K562 (cell line): Measurements from ENCODE around the gene CRTC3.

Experiments
- BRD4 ChIP-seq: fragments of 200-600 bp; sonication (generic); IDR thresholded peaks from 2 replicates; pipeline ENCODE4 v1.6.1; 2017; ENCODE audit warnings: inconsistent platforms
- FOXO4 ChIP-seq: fragments of 450-650 bp; formaldehyde crosslinking; IDR thresholded peaks from 2 replicates; pipeline ENCODE4 v1.4.0; 2020; ENCODE audit warnings: mild to moderate bottlenecking, moderate library complexity
- JUN ChIP-seq, 2 experiments: sonication (generic) in 1 of 2; formaldehyde crosslinking in 1 of 2; IDR thresholded peaks; 2 replicates each; pipeline versions ENCODE4 v1.6.1 to v1.8.0; 2012 to 2022; ENCODE audit warnings: borderline replicate concordance in 2 of 2, mild to moderate bottlenecking in 2 of 2, improper control_type of control experiment in 1 of 2, low read depth in 1 of 2, low read length in 1 of 2, missing genetic modification reagents in 1 of 2
- MAFK ChIP-seq: IDR thresholded peaks from 2 replicates; pipeline ENCODE4 v1.6.1; 2011; ENCODE audit warnings: low read length, improper control_type of control experiment
- POLR2A ChIP-seq: fragments of 450-650 bp; conservative IDR thresholded peaks from 2 replicates; pipeline ENCODE4 v1.6.1; 2016
- POLR2AphosphoS5 ChIP-seq: IDR thresholded peaks from 2 replicates; pipeline ENCODE4 v1.6.1; 2011; ENCODE audit warnings: mild to moderate bottlenecking, low read depth, low read length, moderate library complexity; ENCODE audit not compliant: control insufficient read depth, insufficient read depth
- POLR2B ChIP-seq: fragments of 450-650 bp; IDR thresholded peaks from 2 replicates; pipeline ENCODE4 v1.6.1; 2018; ENCODE audit warnings: low read depth; ENCODE audit not compliant: partially characterized antibody
- TF ChIP-seq, protein P1 (sequence below), 2 experiments: fragments of 450-650 bp; formaldehyde crosslinking in 1 of 2; IDR thresholded peaks; 2 replicates each; pipeline versions ENCODE4 v1.4.0 to v1.6.1; 2014 to 2020; ENCODE audit warnings: mild to moderate bottlenecking in 2 of 2, borderline replicate concordance in 1 of 2, low read depth in 1 of 2

GRCh38 chr15:90667073-90667754 is 137.5 kb downstream of the CRTC3 start:
- TF ChIP-seq MAFK, result no peak
- no peak for TF ChIP-seq POLR2AphosphoS5
- no peak for TF ChIP-seq FOXO4 (CRISPR knock-in tag)
- no peak for TF ChIP-seq JUN (IDR thresholded peaks at IDR 0.05; ENCODE audit: borderline replicate concordance, low read depth, low read length)
- no peak for TF ChIP-seq JUN (CRISPR knock-in tag; IDR thresholded peaks at IDR 0.05; ENCODE audit: borderline replicate concordance)
- no peak for TF ChIP-seq BRD4
- no peak for TF ChIP-seq POLR2A
- TF ChIP-seq, protein P1, sequence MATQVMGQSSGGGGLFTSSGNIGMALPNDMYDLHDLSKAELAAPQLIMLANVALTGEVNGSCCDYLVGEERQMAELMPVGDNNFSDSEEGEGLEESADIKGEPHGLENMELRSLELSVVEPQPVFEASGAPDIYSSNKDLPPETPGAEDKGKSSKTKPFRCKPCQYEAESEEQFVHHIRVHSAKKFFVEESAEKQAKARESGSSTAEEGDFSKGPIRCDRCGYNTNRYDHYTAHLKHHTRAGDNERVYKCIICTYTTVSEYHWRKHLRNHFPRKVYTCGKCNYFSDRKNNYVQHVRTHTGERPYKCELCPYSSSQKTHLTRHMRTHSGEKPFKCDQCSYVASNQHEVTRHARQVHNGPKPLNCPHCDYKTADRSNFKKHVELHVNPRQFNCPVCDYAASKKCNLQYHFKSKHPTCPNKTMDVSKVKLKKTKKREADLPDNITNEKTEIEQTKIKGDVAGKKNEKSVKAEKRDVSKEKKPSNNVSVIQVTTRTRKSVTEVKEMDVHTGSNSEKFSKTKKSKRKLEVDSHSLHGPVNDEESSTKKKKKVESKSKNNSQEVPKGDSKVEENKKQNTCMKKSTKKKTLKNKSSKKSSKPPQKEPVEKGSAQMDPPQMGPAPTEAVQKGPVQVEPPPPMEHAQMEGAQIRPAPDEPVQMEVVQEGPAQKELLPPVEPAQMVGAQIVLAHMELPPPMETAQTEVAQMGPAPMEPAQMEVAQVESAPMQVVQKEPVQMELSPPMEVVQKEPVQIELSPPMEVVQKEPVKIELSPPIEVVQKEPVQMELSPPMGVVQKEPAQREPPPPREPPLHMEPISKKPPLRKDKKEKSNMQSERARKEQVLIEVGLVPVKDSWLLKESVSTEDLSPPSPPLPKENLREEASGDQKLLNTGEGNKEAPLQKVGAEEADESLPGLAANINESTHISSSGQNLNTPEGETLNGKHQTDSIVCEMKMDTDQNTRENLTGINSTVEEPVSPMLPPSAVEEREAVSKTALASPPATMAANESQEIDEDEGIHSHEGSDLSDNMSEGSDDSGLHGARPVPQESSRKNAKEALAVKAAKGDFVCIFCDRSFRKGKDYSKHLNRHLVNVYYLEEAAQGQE (IDR thresholded peaks at IDR 0.05; ENCODE audit: borderline replicate concordance), result no peak
- TF ChIP-seq, protein P1 (CRISPR knock-in tag; IDR thresholded peaks at IDR 0.05; ENCODE audit: low read depth), result no peak
- no peak for TF ChIP-seq POLR2B
